Thyroid gland (tissue), 4 donors: ENCODE data around the gene IFNA2.

ENCODE experiments used
- POLR2A ChIP-seq, 2 donors: fragments of 450-650 bp; IDR thresholded peaks; one replicate each; pipeline ENCODE4 v1.6.1; 2017; ENCODE audit warnings: antibody characterized with exemption in 2 of 2, mild to moderate bottlenecking in 2 of 2, moderate library complexity in 1 of 2
- TF ChIP-seq, protein P1 (sequence below), 6 experiments: fragments of 200-600 bp in 3 of 6; fragments of 450-650 bp in 3 of 6; sonication (generic) in 3 of 6; IDR thresholded peaks; one replicate each; pipeline ENCODE4 v1.5.1; 2016 to 2019; ENCODE audit warnings: antibody characterized with exemption in 6 of 6, mild to moderate bottlenecking in 2 of 6, inconsistent platforms in 1 of 6, moderate library complexity in 1 of 6

DNA sequence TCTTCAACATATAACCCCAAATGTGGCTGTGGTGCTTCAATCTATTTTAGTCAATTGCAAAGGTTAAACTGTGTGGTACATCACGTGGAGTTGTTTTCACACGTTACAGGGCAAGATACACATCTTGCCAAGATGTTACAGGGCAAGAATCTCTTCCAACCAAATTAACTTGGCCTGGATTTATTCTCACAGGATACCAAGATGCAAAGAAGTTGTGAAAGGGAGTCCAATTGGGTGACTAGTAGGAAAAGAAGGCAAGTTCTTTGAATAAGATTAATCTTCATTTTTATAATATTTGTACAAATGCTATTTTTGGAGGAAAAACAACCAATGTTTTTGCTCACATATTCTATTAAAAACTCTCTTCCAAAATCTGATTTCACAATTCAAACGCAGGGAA lies 18.9 kb upstream of the IFNA2 start:
- TF ChIP-seq, protein P1, sequence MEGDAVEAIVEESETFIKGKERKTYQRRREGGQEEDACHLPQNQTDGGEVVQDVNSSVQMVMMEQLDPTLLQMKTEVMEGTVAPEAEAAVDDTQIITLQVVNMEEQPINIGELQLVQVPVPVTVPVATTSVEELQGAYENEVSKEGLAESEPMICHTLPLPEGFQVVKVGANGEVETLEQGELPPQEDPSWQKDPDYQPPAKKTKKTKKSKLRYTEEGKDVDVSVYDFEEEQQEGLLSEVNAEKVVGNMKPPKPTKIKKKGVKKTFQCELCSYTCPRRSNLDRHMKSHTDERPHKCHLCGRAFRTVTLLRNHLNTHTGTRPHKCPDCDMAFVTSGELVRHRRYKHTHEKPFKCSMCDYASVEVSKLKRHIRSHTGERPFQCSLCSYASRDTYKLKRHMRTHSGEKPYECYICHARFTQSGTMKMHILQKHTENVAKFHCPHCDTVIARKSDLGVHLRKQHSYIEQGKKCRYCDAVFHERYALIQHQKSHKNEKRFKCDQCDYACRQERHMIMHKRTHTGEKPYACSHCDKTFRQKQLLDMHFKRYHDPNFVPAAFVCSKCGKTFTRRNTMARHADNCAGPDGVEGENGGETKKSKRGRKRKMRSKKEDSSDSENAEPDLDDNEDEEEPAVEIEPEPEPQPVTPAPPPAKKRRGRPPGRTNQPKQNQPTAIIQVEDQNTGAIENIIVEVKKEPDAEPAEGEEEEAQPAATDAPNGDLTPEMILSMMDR (IDR thresholded peaks at IDR 0.05), result no peak
- no peak for TF ChIP-seq POLR2A (IDR thresholded peaks at IDR 0.05)
